Rectal smooth muscle tissue (tissue), 1 donor: ENCODE data around the gene SYCP2L.

Source experiments
- H3K27ac ChIP-seq: one replicate; pipeline ENCODE4 v1.7.0; 2013; ENCODE audit warnings: low read depth, low read length, inconsistent platforms
- H3K27me3 ChIP-seq: one replicate; pipeline ENCODE4 v1.7.0; 2013; ENCODE audit warnings: low read length; ENCODE audit not compliant: control insufficient read depth, insufficient read depth
- H3K36me3 ChIP-seq: one replicate; pipeline ENCODE4 v1.7.0; 2013; ENCODE audit warnings: low read length; ENCODE audit not compliant: control insufficient read depth, insufficient read depth
- H3K4me1 ChIP-seq: one replicate; pipeline ENCODE4 v1.7.0; 2013; ENCODE audit warnings: low read length; ENCODE audit not compliant: control insufficient read depth, insufficient read depth
- H3K4me3 ChIP-seq: one replicate; pipeline ENCODE4 v1.7.0; 2013; ENCODE audit warnings: low read length
- H3K9ac ChIP-seq: one replicate; pipeline ENCODE4 v1.7.0; 2013; ENCODE audit warnings: low read length

The SYCP2L gene

DNA sequence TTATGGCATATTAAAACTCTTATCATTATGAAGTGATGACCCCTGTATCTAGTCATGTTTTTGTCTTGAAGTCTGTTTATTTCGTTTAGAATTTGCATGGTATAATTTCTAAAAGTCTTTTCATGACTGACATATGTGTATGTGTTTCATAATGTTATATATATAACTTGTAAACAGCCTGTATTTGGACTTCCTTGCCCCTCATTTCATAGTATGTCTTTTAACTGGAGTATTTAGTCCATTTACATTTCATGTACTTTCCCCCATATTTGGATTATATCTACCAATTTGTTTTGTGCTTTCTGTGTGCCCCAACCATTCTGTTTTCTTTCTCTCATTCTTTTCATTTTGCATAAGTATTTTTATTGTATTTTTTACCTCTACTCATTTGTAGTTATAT is 59.0 kb downstream of the SYCP2L start:
- Histone ChIP-seq H3K27me3 (no peaks in the 10 kb centered on the region), H3K4me1 (no peaks in the 10 kb centered on the region), H3K9ac (no peak overlapping the region), H3K27ac (no peak overlapping the region), H3K4me3 (no peak overlapping the region), H3K36me3 (no peaks in the 10 kb centered on the region)

DNA sequence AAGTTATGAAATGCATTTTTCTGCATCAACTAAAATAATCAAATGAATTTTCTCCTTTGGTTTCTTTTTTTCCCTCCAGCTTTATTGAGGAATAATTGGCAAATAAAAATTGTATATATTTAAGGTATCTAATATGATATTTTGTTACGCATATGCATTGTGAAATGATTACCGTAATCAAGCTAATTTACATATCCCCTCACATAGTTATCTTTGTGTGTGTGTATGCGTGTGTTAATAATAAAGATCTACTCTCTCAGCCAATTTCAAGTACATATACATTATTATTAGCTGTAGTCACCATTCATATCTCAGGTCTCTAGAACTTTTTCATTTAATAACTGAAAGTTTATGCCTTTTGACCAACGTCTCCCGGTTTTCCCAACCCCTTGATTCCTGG is 61.1 kb downstream of the SYCP2L start:
- H3K4me1 ChIP-seq, result no peaks in the 10 kb centered on the region
- no peak overlapping the region for H3K9ac ChIP-seq
- H3K27me3 ChIP-seq, result no peaks in the 10 kb centered on the region

DNA sequence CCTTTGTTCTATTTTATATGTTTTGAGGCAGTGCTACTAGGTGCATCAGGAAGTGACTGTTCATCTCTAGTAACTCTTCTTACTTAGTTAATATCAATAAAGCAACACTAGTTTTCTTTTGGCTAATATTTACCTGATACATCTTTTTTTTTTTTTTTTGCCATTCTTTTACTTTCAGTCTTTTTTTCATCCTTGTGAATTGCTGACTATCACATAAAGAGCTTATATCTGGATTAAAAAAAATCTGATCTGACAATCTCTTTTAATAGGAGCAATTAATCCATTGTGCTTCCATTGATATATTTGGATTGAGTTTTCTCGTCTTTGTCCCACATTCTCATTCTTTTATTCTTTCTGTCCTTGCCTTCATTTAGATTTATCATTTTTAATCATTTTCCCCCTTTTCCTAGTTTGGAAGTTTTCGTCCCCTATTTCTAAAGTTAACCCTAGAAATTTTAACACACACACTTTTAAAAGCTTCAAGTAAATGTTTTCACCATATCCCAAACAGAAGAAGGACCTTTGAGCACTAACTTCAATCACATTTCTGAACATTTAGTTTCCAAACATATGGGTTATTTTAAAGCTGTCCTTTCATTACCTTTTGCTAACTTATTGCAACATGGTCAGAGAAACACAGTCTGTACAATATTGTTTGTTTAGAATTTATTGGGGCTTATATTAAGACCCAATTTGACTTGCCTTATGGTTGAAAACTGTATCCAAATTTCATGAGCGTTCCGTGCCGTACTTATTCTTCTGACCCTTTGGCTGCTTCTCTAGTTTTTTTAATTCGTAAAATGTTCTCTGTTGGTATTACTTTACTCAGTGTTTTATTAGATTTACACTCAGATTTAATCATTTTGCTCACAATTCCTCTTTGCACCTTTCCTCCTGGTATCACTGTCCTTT is 63.0 kb downstream of the SYCP2L start:
- Histone ChIP-seq H3K9ac (no peak overlapping the region), H3K27me3 (no peaks in the 10 kb centered on the region), H3K27ac (no peak overlapping the region), H3K4me3 (no peak overlapping the region), H3K36me3 (no peaks in the 10 kb centered on the region), H3K4me1 (no peaks in the 10 kb centered on the region)

More for the DNA sequence above, 61.1 kb downstream of the SYCP2L start:
- H3K27ac ChIP-seq, result no peak overlapping the region
- no peak overlapping the region for H3K4me3 ChIP-seq
- H3K36me3 ChIP-seq, result no peaks in the 10 kb centered on the region

DNA sequence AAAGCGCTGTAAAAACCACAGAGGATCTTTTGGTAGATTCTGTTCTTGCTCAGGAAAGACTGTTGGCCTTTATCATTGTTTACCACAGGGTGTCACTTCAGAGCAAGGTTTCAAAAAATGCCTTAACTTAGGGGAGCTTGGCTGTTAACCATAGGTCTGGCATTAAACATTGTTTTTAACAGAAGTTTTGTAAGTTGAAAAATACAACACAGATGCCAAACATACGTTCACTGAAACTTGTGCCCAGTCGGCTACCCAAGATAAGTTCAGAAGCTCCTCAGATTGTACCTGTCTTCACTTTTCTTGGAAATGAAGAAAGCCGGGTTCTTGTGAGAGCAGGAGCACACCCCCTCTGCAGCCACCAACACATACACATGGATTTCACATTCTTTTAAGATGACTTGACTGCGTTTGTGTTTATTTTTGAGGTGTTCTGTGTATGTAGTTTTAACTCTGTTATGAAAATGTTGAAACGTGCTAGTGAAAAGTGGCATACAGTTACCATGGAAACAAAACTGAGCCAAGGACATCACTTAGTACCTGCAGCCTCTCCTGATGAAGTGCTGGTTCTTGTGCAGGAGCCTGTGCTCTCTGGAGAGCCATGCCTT is 64.9 kb downstream of the SYCP2L start:
- Histone ChIP-seq H3K4me1 (no peaks in the 10 kb centered on the region), H3K27ac (no peak overlapping the region), H3K36me3 (no peaks in the 10 kb centered on the region), H3K9ac (no peak overlapping the region), H3K4me3 (no peak overlapping the region), H3K27me3 (no peaks in the 10 kb centered on the region)

DNA sequence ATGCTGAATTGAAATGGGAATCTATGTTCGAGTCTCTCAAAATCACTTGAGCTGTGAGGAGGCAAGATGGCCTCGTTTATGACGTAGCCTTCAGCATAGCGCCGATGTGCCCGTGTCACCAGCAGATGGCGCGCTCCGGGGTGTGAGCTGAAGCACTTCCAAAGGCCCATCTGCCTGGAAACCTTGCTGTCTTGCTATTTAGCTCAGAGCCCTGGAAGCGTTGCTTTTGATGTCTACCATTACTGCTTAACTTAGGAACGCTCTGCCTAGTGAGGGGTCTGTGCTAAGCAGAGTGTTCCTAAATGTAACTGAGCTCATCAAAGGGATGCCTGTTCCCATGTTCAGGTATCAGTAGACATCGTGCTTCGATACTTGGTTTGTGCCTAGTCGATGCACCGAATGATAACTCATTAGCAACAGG is 67.7 kb downstream of the SYCP2L start:
- no peak overlapping the region for H3K9ac ChIP-seq
- no peak overlapping the region for H3K4me3 ChIP-seq
- H3K27ac ChIP-seq, result no peak overlapping the region
- no peaks in the 10 kb centered on the region for H3K27me3 ChIP-seq
- no peaks in the 10 kb centered on the region for H3K36me3 ChIP-seq
- H3K4me1 ChIP-seq, result no peaks in the 10 kb centered on the region

DNA sequence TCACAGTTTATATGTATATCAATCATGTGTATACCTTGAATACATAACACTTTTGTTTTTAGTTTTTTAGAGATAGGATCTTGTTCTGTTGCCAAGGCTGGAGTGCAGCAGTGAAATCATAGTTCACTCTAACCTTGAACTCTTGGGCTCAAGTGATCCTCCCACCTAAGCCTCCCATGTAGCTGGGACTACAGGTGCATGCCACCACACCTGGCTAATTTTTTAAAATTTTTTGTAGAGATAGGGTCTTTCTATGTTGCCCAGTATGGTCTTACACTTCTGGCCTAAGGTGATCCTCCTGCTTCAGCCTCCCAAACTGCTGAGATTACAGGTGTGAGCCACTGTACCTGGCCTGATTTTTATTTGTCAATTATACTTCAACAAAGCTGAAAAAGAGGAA is 69.9 kb downstream of the SYCP2L start:
- H3K9ac ChIP-seq, result no peak overlapping the region
- no peak overlapping the region for H3K27ac ChIP-seq
- no peaks in the 10 kb centered on the region for H3K4me1 ChIP-seq
- no peak overlapping the region for H3K4me3 ChIP-seq
- no peaks in the 10 kb centered on the region for H3K27me3 ChIP-seq
- H3K36me3 ChIP-seq, result no peaks in the 10 kb centered on the region

DNA sequence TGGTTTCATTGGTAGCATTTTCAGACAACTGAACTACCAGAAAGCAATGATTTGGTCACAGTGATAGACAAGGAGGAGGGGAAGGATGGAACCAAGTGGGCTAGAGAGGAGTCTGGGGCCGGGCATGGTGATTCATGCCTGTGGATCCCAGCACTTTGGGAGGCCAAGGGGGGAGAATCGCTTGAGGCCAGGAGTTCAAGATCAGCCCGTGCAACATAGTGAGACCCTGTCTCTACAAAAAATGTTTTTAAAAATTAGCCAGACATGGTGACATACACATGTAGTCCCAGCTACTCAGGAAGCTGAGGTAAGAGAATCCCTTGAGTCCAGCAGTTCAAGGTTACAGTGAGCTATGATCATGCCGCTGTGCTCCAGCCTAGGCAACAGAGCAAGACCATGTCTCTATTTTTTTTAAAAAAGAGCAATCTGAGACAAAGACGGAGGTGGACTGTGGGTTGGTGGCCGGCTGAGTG is 70.6 kb downstream of the SYCP2L start:
- no peaks in the 10 kb centered on the region for H3K27me3 ChIP-seq

DNA sequence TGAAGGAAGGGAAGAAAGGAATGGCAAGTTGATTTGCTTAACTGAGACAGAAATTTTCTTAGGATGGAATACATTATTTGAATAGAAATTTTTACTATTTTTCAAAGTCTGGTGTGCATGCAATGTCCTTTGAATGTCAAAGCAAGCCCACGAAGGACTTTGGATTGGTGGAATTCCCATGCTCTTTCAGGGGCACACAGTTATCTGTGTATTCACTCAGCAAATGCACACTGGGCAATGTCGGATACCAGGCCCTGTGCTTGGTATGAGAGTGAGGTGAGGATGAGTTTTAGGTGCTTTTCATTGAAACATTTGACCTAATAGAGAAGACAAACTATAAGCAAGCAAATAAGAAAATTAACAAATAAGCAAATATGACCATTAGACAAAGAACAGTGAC is 73.3 kb downstream of the SYCP2L start:
- H3K4me3 ChIP-seq, result no peak overlapping the region
- H3K9ac ChIP-seq, result no peak overlapping the region
- H3K27ac ChIP-seq, result no peak overlapping the region
- no peaks in the 10 kb centered on the region for H3K36me3 ChIP-seq
- H3K4me1 ChIP-seq, result no peaks in the 10 kb centered on the region
- no peaks in the 10 kb centered on the region for H3K27me3 ChIP-seq

More for the DNA sequence above, 70.6 kb downstream of the SYCP2L start:
- H3K36me3 ChIP-seq, result no peaks in the 10 kb centered on the region
- no peaks in the 10 kb centered on the region for H3K4me1 ChIP-seq
- no peak overlapping the region for H3K4me3 ChIP-seq
- H3K27ac ChIP-seq, result no peak overlapping the region
- H3K9ac ChIP-seq, result no peak overlapping the region

DNA sequence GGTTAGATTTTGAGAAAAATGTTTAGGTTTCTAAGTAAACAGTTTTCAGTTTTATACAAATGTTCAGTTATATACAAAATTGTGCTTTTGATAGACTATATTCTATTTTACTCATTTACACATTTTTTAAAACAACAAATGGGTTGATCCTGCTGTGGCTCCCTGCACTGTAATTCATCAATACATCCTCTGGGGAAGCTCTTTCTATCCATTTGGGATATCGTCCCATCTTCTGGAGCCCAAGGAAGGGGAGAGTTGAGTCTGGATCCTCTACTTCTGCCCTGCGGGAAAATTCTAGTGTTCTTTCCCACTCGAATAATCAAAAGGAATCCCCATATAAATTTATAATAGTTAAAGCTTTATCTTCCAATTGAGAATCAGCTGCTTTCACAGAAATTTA is 75.0 kb downstream of the SYCP2L start:
- Histone ChIP-seq H3K36me3 (no peaks in the 10 kb centered on the region), H3K9ac (no peak overlapping the region), H3K4me3 (no peak overlapping the region)

DNA sequence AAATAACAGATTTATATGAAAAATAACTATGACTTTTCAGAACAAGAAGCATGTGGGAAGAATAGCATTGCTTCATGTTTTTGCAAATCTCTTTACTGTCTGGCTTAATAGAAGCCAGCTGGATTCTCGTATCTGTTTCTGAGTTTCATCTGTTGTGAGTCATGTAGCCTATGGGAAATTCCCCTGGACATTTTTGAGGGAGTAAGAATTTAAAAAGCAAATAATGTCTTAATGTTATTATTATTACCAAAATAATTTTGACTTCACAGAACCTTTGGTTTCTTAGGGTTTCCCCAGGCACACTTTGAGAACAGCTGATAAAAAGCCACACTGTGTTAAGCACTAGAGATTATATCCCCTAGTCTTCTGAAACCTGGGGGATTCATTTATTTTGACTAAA is 75.8 kb downstream of the SYCP2L start:
- Histone ChIP-seq H3K4me3 (no peak overlapping the region), H3K4me1 (no peaks in the 10 kb centered on the region), H3K27me3 (no peaks in the 10 kb centered on the region), H3K36me3 (no peaks in the 10 kb centered on the region), H3K9ac (no peak overlapping the region), H3K27ac (no peak overlapping the region)

More for the DNA sequence above, 75.0 kb downstream of the SYCP2L start:
- no peaks in the 10 kb centered on the region for H3K27me3 ChIP-seq
- no peak overlapping the region for H3K27ac ChIP-seq
- no peaks in the 10 kb centered on the region for H3K4me1 ChIP-seq

DNA sequence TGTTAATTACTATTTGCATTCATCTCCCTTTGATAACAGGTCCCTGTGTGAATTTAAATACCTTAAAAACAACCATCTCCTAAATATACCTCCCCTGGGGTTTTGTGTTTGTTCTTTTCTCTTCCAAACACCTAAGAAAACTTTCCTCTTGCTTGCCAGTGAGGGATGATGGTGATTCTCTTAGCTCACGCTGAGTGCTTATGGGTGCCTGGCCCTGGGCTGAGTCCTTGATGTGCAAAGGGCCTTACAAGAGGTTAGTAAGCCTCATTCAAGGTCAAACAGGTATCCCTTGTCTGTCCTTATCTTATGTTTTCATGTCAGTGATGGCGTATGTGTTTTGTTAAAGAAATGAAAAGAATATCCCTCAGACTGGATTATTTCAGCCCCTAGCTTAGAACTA is 76.3 kb downstream of the SYCP2L start:
- Histone ChIP-seq H3K4me3 (no peak overlapping the region), H3K27ac (no peak overlapping the region), H3K9ac (no peak overlapping the region), H3K4me1 (no peaks in the 10 kb centered on the region), H3K36me3 (no peaks in the 10 kb centered on the region), H3K27me3 (no peaks in the 10 kb centered on the region)

DNA sequence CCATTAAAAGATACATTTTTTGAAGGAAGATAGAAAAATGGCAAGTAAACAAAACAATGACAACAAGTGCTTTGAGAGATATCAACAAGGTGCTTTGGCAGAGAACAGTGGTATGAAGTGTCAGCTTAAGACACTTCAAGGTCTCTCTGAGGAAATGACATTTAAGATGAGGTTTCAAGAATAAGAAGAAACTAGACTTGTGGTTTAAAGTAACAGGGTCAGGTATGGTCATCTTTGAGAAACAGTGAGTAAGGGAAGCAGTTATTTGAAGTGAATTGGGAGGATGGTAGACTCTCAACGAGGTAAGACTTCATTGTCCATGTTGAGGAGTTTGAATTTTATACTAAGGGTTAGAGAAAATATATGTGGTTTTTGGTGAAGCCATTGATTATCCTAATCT is 77.8 kb downstream of the SYCP2L start:
- no peak overlapping the region for H3K4me3 ChIP-seq
- no peak overlapping the region for H3K9ac ChIP-seq
- H3K36me3 ChIP-seq, result no peaks in the 10 kb centered on the region
- no peak overlapping the region for H3K27ac ChIP-seq
- H3K4me1 ChIP-seq, result no peaks in the 10 kb centered on the region
- H3K27me3 ChIP-seq, result no peaks in the 10 kb centered on the region

DNA sequence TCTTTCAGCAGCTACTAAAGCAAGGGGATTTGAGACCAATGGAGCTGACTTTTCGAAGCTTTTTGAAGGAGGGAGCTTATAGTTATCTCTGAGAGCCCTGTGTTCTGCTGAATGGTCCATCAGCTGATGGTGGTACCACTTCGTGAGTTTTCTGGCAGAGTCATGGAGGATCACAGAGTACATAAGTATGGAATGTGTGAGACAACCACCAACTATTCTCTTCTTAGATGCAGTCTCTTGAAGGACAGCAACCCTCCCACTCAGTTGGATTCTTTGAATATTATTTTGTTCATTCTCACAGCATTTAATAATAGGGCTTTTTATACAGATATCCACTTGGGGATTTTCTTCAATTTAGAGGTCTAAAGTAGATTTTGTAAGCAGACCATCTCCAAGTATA is 81.9 kb downstream of the SYCP2L start:
- Histone ChIP-seq H3K4me1 (no peaks in the 10 kb centered on the region), H3K36me3 (no peaks in the 10 kb centered on the region), H3K27me3 (no peaks in the 10 kb centered on the region)

More for the DNA sequence above, 81.9 kb downstream of the SYCP2L start:
- no peak overlapping the region for H3K27ac ChIP-seq
- H3K9ac ChIP-seq, result no peak overlapping the region
- H3K4me3 ChIP-seq, result no peak overlapping the region
